HFF-Myc (cell line): ENCODE measurements around the gene TMEM41A.
"Not testable (repeated sequence)": the region's sequence is repeated elsewhere in the genome, so short reads cannot be mapped to it uniquely, and the experiment has no call there.

Source experiments
- DNase-seq: peaks from one replicate; pipeline ENCODE4 v3.0.0-alpha.2; 2011; ENCODE audit warnings: low read depth; ENCODE audit errors: extremely low read depth
- H3K4me3 ChIP-seq: replicated peaks from 2 replicates; pipeline ENCODE4 v1.5.1; 2011; ENCODE audit warnings: low read depth, mild to moderate bottlenecking, control low read depth, low read length
- TF ChIP-seq, protein P1 (sequence below): IDR thresholded peaks from 2 replicates; pipeline ENCODE4 v1.5.1; 2012; ENCODE audit warnings: mild to moderate bottlenecking, low read depth, low read length, control low read depth; ENCODE audit errors: missing control alignments

TMEM41A gene

DNA sequence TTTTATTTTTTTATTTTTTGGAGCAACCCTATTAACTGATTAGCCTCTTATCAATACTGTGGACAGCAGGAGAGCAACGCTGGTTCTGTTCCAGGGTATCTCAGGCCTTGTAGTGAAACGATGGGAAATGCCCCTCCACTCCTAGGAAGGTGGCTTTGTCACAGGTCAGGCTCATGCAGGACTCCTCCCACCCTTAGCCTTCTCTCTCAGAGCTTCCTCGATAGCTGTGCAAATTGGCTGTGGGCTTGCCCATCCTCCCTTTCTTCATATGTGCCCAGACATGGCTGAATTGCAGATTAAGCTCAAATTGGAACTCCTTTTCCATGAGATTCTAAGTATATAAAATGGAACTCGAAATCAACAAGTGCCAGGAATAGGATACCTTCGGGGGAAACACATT is 38.5 kb downstream of the TMEM41A start:
- H3K4me3 ChIP-seq: no peak overlapping the region
- TF ChIP-seq, protein P1, sequence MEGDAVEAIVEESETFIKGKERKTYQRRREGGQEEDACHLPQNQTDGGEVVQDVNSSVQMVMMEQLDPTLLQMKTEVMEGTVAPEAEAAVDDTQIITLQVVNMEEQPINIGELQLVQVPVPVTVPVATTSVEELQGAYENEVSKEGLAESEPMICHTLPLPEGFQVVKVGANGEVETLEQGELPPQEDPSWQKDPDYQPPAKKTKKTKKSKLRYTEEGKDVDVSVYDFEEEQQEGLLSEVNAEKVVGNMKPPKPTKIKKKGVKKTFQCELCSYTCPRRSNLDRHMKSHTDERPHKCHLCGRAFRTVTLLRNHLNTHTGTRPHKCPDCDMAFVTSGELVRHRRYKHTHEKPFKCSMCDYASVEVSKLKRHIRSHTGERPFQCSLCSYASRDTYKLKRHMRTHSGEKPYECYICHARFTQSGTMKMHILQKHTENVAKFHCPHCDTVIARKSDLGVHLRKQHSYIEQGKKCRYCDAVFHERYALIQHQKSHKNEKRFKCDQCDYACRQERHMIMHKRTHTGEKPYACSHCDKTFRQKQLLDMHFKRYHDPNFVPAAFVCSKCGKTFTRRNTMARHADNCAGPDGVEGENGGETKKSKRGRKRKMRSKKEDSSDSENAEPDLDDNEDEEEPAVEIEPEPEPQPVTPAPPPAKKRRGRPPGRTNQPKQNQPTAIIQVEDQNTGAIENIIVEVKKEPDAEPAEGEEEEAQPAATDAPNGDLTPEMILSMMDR: no peak
- DNase-seq: no peak

DNA sequence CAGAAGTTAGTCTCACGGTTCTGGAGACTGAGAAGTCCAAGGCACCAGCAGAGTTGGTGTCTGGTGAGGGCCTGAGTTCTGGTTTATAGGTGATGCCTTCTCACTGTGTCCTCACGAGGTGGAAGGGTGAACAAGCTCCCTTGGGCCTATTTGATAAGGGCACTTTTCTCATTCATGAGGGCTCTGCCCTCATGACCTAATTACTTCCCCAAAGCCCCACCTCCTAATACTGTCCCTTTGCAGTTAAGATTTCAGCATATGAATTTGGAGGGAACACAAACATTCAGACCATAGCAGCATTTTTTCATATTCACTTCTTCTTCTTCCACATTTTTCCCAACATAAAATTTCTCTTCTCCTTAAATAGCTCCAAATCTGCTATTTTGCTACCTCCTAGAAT is 41.5 kb downstream of the TMEM41A start:
- no peak overlapping the region for H3K4me3 ChIP-seq
- TF ChIP-seq, protein P1: no peak
- no peak for DNase-seq

DNA sequence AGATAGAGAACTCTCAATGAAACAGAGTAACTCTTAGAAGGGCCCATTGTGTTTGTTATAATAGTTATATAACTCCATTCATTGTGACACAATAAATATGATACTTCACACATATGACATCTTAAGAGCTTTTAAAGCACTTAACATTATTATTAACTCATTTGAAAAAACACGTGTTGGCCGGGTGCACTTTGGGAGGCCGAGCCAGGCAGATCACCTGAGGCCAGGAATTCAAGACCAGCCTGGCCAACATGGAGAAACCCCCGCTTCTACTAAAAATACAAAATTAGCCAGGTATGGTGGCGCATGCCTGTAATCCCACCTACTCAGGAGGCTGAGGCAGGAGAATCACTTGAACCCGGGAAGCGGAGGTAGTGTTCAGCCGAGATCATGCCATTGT is 47.4 kb downstream of the TMEM41A start:
- DNase-seq: not testable (repeated sequence)

DNA sequence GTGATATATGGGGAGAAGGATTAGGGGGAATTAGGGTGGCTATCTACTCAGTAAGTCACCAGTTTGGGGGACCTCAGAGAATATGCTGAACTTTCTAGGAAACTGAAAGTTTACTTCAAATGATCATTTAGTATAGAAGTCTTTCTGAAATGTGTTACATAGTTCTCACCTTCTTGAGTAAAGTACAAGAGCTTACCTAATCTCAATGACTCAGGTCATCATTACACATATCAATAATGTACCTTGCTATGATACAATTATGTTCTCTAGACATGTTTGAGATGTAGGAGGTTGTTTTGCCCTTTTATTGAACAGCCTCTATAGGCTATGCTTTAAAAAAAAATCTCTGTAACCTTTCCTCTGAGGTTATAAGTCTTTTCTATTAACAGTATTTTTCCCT is 50.7 kb downstream of the TMEM41A start:
- TF ChIP-seq, protein P1: no peak
- DNase-seq: no peak
- H3K4me3 ChIP-seq: no peak overlapping the region

More for the DNA sequence above, 47.4 kb downstream of the TMEM41A start:
- not testable (repeated sequence) for H3K4me3 ChIP-seq

DNA sequence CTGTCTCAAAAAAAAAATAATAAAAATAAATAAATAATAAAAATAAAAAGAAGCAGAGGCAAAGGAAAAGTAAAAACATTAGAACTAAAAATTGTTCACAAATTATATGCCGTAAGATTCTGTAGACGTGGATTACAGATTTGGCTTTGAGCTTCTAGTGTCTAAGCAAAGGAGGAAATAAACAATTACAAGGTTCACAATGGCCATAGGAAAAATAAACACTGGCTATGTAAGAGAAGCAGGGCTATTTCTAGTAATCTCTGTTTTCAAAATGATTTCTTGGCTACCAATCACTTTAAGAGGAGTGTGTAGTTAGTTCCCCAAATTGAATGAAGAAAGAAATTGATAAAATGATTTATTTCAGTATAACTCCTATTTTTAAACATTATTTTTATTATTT is 54.5 kb downstream of the TMEM41A start:
- DNase-seq: no peak
- TF ChIP-seq, protein P1: no peak
- no peak overlapping the region for H3K4me3 ChIP-seq

DNA sequence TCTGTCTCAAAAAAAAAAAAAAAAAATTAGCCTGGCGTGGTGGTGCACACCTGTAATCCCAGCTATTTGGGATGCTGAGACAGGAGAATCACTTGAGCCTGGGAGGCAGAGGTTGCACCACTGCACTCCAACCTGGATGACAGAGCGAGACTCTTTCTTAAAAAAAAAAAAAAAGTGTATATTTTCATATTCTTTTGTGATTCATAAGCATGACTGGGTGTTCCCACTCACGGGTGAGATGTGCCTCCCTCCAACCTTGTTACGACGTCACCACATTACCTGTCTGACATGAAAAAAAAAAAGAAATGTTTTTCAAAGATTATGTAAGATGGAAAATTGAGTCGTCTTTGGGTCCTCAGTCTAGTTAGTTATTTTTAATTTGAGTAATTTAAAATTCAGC is 56.8 kb downstream of the TMEM41A start:
- TF ChIP-seq, protein P1: no peak
- H3K4me3 ChIP-seq: no peak overlapping the region
- DNase-seq: no peak

DNA sequence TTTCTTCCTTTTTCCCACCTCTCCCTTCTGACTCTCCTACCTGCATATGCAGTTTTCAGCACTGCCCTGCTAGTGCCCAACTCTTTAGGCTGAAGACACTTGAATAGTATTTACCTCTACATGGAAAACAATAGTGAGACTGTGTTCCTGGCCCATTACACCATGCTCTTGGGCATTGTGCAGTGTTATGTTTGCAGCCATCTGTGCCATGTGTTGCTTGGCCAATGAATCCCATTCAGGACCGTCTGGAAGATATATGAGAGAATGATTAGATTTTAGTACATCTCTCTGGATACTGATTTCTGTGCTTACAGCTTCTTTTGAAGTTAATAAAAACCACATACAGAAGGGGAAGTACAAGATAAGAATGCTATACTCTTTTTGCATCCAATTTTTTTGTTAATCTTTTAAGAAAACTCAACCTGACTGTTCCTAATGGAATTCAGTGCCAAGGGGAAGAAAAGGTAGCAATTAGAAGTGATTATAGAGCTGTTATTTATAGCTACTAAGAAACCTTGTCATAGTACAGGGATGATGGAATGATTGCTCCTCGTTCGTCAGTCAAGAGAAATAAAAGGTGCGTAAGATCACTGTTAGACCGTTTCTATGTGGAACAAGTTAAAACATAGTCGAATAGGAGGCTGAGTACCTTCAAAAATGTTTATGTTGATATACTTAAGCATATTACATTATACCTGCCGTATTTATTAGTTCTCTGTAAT is 58.9 kb downstream of the TMEM41A start:
- no peak for DNase-seq
- TF ChIP-seq, protein P1: no peak
- H3K4me3 ChIP-seq: no peak overlapping the region
